H9 (cell line): ENCODE results near the gene SDHAF3. TPM values are rescaled to one million over a fixed set of nuclear protein-coding genes. Genes with fewer than 3 reads are reported as not detected.

Experiments used
- DNase-seq: peaks from one replicate; pipeline ENCODE4 v3.0.0-alpha.2; 2017
- H2AFZ ChIP-seq: one replicate; pipeline ENCODE4 v1.6.1; 2013; ENCODE audit warnings: mild to moderate bottlenecking, low read length, control low read depth, moderate library complexity
- H2AK5ac ChIP-seq: 2 replicates; pipeline ENCODE4 v1.6.1; 2013; ENCODE audit warnings: low read length, control low read depth, mixed read lengths; ENCODE audit not compliant: insufficient read length
- H2BK120ac ChIP-seq: one replicate; pipeline ENCODE4 v1.6.1; 2013; ENCODE audit warnings: low read depth, mild to moderate bottlenecking, low read length, control low read depth, inconsistent platforms; ENCODE audit not compliant: poor library complexity, severe bottlenecking
- H2BK12ac ChIP-seq: 2 replicates; pipeline ENCODE4 v1.6.1; 2013; ENCODE audit warnings: low read length, control low read depth, mixed read lengths, low read depth; ENCODE audit not compliant: insufficient read length
- H2BK15ac ChIP-seq: 2 replicates; pipeline ENCODE4 v1.6.1; 2013; ENCODE audit warnings: low read depth, low read length, control low read depth
- H2BK20ac ChIP-seq: one replicate; pipeline ENCODE4 v1.6.1; 2013; ENCODE audit warnings: low read depth, mild to moderate bottlenecking, low read length, control low read depth, inconsistent platforms; ENCODE audit not compliant: poor library complexity, severe bottlenecking
- H2BK5ac ChIP-seq: 2 replicates; pipeline ENCODE4 v1.6.1; 2013; ENCODE audit warnings: low read length, control low read depth, mixed read lengths; ENCODE audit not compliant: insufficient read length
- H3K14ac ChIP-seq: 2 replicates; pipeline ENCODE4 v1.6.1; 2013; ENCODE audit warnings: low read length, control low read depth; ENCODE audit not compliant: insufficient read depth
- H3K18ac ChIP-seq: 2 replicates; pipeline ENCODE4 v1.6.1; 2013; ENCODE audit warnings: low read depth, mild to moderate bottlenecking, mixed read lengths, low read length, control low read depth; ENCODE audit not compliant: insufficient read length
- H3K23ac ChIP-seq: 2 replicates; pipeline ENCODE4 v1.6.1; 2013; ENCODE audit warnings: low read length, control low read depth, mixed read lengths, low read depth; ENCODE audit not compliant: insufficient read length
- H3K23me2 ChIP-seq: 2 replicates; pipeline ENCODE4 v1.6.1; 2013; ENCODE audit warnings: low read depth, mild to moderate bottlenecking, mixed read lengths, low read length, control low read depth; ENCODE audit not compliant: insufficient read length, poor library complexity, severe bottlenecking
- H3K27ac ChIP-seq: 2 replicates; pipeline ENCODE4 v1.5.1; 2013; ENCODE audit warnings: low read length, control low read depth, mixed read lengths, low read depth; ENCODE audit not compliant: insufficient read length
- H3K27me3 ChIP-seq: 2 replicates; pipeline ENCODE4 v1.6.1; 2013; ENCODE audit warnings: low read length, control low read depth, inconsistent platforms; ENCODE audit not compliant: insufficient read depth
- H3K4ac ChIP-seq: 2 replicates; pipeline ENCODE4 v1.6.1; 2013; ENCODE audit warnings: low read depth, mild to moderate bottlenecking, control low read depth, inconsistent platforms, low read length, moderate library complexity
- H3K4me1 ChIP-seq: 2 replicates; pipeline ENCODE4 v1.6.1; 2013; ENCODE audit warnings: low read length, control low read depth, inconsistent platforms; ENCODE audit not compliant: insufficient read depth
- H3K4me2 ChIP-seq: 2 replicates; pipeline ENCODE4 v1.6.1; 2013; ENCODE audit warnings: low read length, control low read depth, mixed read lengths; ENCODE audit not compliant: insufficient read length, insufficient read depth
- H3K56ac ChIP-seq: 2 replicates; pipeline ENCODE4 v1.6.1; 2013; ENCODE audit warnings: low read depth, mild to moderate bottlenecking, mixed read lengths, low read length, control low read depth; ENCODE audit not compliant: insufficient read length
- H3K79me1 ChIP-seq: 2 replicates; pipeline ENCODE4 v1.6.1; 2013; ENCODE audit warnings: low read depth, mild to moderate bottlenecking, moderate library complexity, low read length, control low read depth, inconsistent platforms; ENCODE audit not compliant: insufficient read depth, poor library complexity, severe bottlenecking
- H3K79me2 ChIP-seq: 2 replicates; pipeline ENCODE4 v1.6.1; 2013; ENCODE audit warnings: low read length, control low read depth, inconsistent platforms; ENCODE audit not compliant: insufficient read depth
- H3K9ac ChIP-seq: 2 replicates; pipeline ENCODE4 v1.6.1; 2013; ENCODE audit warnings: low read length, control low read depth, mixed read lengths; ENCODE audit not compliant: insufficient read length; ENCODE audit errors: extremely low read depth
- H3K9me3 ChIP-seq: one replicate; pipeline ENCODE4 v1.6.1; 2013; ENCODE audit warnings: low read depth, low read length, inconsistent platforms; ENCODE audit not compliant: control insufficient read depth
- H3T11ph ChIP-seq: one replicate; pipeline ENCODE4 v1.6.1; 2013; ENCODE audit warnings: mild to moderate bottlenecking, low read length, control low read depth, inconsistent platforms
- H4K20me1 ChIP-seq: one replicate; pipeline ENCODE4 v1.6.1; 2013; ENCODE audit not compliant: control insufficient read depth, insufficient read length, insufficient read depth
- H4K5ac ChIP-seq: 2 replicates; pipeline ENCODE4 v1.6.1; 2013; ENCODE audit warnings: low read depth, mild to moderate bottlenecking, mixed read lengths, low read length, control low read depth; ENCODE audit not compliant: insufficient read length
- H4K8ac ChIP-seq: replicated peaks from 2 replicates; pipeline ENCODE4 v1.6.1; 2013; ENCODE audit warnings: low read length, control low read depth, mixed read lengths, low read depth; ENCODE audit not compliant: insufficient read length
- H4K91ac ChIP-seq: 2 replicates; pipeline ENCODE4 v1.6.1; 2013; ENCODE audit warnings: low read depth, mild to moderate bottlenecking, moderate library complexity, mixed read lengths, low read length, control low read depth; ENCODE audit not compliant: insufficient read length
- H3K27ac Mint-ChIP-seq, 3 experiments: 2 replicates in 2 of 3; 3 replicates in 1 of 3; pipeline ENCODE4 v1.8.0; 2020 to 2021; ENCODE audit warnings: mixed read lengths in 3 of 3, mild to moderate bottlenecking in 1 of 3, moderate library complexity in 1 of 3
- H3K27me3 Mint-ChIP-seq: 2 replicates; pipeline ENCODE4 v1.8.0; 2021; ENCODE audit warnings: low read depth, mild to moderate bottlenecking, moderate library complexity, mixed read lengths
- H3K36me3 Mint-ChIP-seq, 3 experiments: 2 replicates in 2 of 3; 3 replicates in 1 of 3; pipeline ENCODE4 v1.8.0; 2020 to 2021; ENCODE audit warnings: low read depth in 3 of 3, mixed read lengths in 3 of 3; ENCODE audit not compliant: insufficient read depth in 1 of 3
- H3K4me1 Mint-ChIP-seq, 2 experiments: 2 replicates each; pipeline ENCODE4 v1.8.0; 2020; ENCODE audit warnings: mixed read lengths in 2 of 2
- H3K4me3 Mint-ChIP-seq, 2 experiments: 2 replicates in 1 of 2; 3 replicates in 1 of 2; pipeline ENCODE4 v1.8.0; 2020 to 2021; ENCODE audit warnings: mild to moderate bottlenecking in 2 of 2, mixed read lengths in 2 of 2, moderate library complexity in 1 of 2
- H3K9me3 Mint-ChIP-seq, 2 experiments: 2 replicates in 1 of 2; 3 replicates in 1 of 2; pipeline ENCODE4 v1.8.0; 2020; ENCODE audit warnings: mild to moderate bottlenecking in 2 of 2, mixed read lengths in 2 of 2, moderate library complexity in 1 of 2
- WGBS: extraction: QIAGEN DNeasy Blood & Tissue Kit; methylation state at CpG from one replicate; pipeline ENCODE4 v1.1.7; 2013; ENCODE audit warnings: missing lambda C conversion rate, low lambda C conversion rate, mixed read lengths; ENCODE audit not compliant: insufficient read length; ENCODE audit errors: extremely low coverage; 5-methylcytosine and 5-hydroxymethylcytosine counted together
- total RNA-seq: library from RNA; stranded (reverse); gene quantifications from 2 replicates; pipeline ENCODE4 v1.2.1, GENCODE V29; 2021
- TF ChIP-seq, protein P1 (sequence below): fragments of 200-600 bp; sonication (generic); conservative IDR thresholded peaks from 3 replicates; pipeline ENCODE4 v1.8.0; 2021; ENCODE audit warnings: antibody characterized with exemption, mild to moderate bottlenecking

SDHAF3 gene
- total RNA-seq, 1 experiment from 2014 or later: 14.1 TPM

DNA sequence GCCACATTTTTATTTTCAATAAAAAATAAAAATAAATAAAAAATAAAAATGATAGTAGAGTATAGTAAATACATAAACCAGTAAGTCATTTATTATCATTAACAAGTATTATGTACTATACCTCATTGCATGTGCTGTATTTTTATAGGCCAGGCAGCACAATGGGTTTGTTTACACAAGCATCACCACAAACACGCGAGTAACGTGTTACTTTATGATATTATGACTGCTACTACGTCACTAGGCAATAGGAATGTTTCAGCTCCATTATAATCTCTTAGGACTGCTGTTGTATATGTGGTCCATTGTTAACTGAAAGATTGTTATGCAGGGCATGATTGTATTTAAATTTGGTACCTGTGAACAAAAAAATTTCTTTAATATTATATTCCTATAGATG, 20.8 kb upstream of the SDHAF3 start:
- Histone ChIP-seq H3K79me1 (no peaks in the 10 kb centered on the region), H3K4me2 (no peak overlapping the region), H3K18ac (no peak overlapping the region), H3K79me2 (no peaks in the 10 kb centered on the region), H2BK20ac (no peak overlapping the region), H2BK12ac (no peak overlapping the region), H2AK5ac (no peak overlapping the region), H4K91ac (no peak overlapping the region), H4K8ac (no peak overlapping the region), H3T11ph (no peak overlapping the region), H2BK15ac (no peak overlapping the region), H2BK120ac (no peak overlapping the region), H3K23me2 (no peaks in the 10 kb centered on the region), H3K56ac (no peak overlapping the region), H4K5ac (no peak overlapping the region), H2AFZ (no peak overlapping the region), H2BK5ac (no peak overlapping the region), H3K27ac (no peak overlapping the region), H3K27me3 (no peaks in the 10 kb centered on the region), H3K9ac (no peak overlapping the region), H3K14ac (no peak overlapping the region), H3K9me3 (no peaks in the 10 kb centered on the region), H4K20me1 (no peaks in the 10 kb centered on the region), H3K4ac (no peak overlapping the region), H3K23ac (no peak overlapping the region), H3K4me1 (no peaks in the 10 kb centered on the region)
- DNase-seq: no peak
- H3K9me3 Mint-ChIP-seq: no peaks in the 10 kb centered on the region
- H3K36me3 Mint-ChIP-seq: no peaks in the 10 kb centered on the region
- no peak overlapping the region for H3K4me3 Mint-ChIP-seq
- no peak overlapping the region for H3K27ac Mint-ChIP-seq
- no CpG with 5 or more reads among the region's 4 CpGs for WGBS
- H3K4me1 Mint-ChIP-seq: no peaks in the 10 kb centered on the region
- H3K27me3 Mint-ChIP-seq: peaks cover 7% of the 10 kb centered on the region
- TF ChIP-seq, protein P1, sequence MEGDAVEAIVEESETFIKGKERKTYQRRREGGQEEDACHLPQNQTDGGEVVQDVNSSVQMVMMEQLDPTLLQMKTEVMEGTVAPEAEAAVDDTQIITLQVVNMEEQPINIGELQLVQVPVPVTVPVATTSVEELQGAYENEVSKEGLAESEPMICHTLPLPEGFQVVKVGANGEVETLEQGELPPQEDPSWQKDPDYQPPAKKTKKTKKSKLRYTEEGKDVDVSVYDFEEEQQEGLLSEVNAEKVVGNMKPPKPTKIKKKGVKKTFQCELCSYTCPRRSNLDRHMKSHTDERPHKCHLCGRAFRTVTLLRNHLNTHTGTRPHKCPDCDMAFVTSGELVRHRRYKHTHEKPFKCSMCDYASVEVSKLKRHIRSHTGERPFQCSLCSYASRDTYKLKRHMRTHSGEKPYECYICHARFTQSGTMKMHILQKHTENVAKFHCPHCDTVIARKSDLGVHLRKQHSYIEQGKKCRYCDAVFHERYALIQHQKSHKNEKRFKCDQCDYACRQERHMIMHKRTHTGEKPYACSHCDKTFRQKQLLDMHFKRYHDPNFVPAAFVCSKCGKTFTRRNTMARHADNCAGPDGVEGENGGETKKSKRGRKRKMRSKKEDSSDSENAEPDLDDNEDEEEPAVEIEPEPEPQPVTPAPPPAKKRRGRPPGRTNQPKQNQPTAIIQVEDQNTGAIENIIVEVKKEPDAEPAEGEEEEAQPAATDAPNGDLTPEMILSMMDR: no peak
